NCI-H1105 (cell line): ENCODE data around the gene PLA2G15.

ENCODE experiments used
- DNase-seq: peaks from one replicate; lab custom pipeline; 2025; lab: John Stamatoyannopoulos, UW

The PLA2G15 gene

GRCh38 chr16:68298907-68299561 lies 53.9 kb downstream of the PLA2G15 start:
- peak; percentile 22 for DNase-seq

- no peak for DNase-seq
Observed at GRCh38 chr16:68299571-68300453, 54.6 kb downstream of the PLA2G15 start.

- DNase-seq, result no peak
Observed at GRCh38 chr16:68300734-68301459, 55.7 kb downstream of the PLA2G15 start.

GRCh38 chr16:68306633-68307032 lies 61.5 kb downstream of the PLA2G15 start:
- DNase-seq, result no peak

- DNase-seq, result no peak
Observed at GRCh38 chr16:68309799-68310198, 64.6 kb downstream of the PLA2G15 start.

- DNase-seq, result no peak
Observed at GRCh38 chr16:68310437-68310773, 65.2 kb downstream of the PLA2G15 start.
